ENCODE measurements around the gene VPS4A. TPM values are rescaled to one million over a fixed set of nuclear protein-coding genes. Genes with fewer than 3 reads are reported as not detected.
"Not testable (repeated sequence)": the region's sequence is repeated elsewhere in the genome, so short reads cannot be mapped to it uniquely, and the experiment has no call there.

The VPS4A gene
- polyA plus RNA-seq (2012; ENCODE audit: insufficient read depth, insufficient read length): 37.3 TPM

DNA sequence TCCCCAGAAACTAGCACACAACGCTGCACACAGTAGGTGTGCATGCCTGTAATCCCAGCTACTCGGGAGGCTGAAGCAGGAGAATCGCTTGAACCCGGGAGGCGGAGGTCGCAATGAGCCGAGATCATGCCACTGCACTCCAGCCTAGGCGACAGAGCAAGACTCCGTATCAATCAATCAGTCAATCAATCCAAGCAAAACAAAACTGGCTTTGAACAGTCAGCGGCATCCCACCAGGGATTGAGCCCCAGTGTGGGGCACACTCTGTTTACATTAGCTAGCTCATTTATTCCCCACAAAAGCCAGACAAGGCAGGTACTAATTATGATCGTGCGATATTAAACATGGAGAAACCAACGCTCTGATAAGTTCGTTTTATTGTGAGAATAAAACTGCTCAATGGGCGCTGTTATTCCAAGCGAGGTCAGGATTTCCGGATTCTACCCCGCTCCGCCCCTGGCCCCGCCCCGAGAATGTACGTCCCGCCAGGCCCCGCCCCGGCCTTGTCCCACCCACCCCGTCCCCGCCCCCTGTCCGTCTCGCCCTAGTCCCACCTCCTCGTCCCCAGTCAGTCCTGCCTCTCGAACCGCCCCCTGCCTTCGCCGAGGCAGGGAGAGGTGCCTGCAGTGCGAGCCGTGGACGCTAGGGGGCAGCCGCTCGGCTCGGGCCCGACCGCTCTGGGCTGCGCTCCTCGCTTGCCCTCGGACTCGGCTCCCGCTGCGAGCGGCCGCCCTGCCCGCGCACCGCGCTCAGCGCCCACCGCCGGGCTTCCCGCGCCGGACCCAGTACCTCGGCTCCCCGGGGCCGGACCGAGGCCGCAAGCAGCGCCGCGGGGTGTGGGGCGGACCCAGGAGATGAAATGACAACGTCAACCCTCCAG lies at the start of gene VPS4A:
TSS of gene VPS4A (plus strand) at position 698 of the 880 bp plus-strand sequence. CDS start at position 860, 162 bp downstream.
- peak within 1 kb of the TSS; percentile 81 for H3K4me3 ChIP-seq (ENCODE audit: low read length)
- DNase-seq (ENCODE audit: low read depth, low spot score): peak; percentile 91

DNA sequence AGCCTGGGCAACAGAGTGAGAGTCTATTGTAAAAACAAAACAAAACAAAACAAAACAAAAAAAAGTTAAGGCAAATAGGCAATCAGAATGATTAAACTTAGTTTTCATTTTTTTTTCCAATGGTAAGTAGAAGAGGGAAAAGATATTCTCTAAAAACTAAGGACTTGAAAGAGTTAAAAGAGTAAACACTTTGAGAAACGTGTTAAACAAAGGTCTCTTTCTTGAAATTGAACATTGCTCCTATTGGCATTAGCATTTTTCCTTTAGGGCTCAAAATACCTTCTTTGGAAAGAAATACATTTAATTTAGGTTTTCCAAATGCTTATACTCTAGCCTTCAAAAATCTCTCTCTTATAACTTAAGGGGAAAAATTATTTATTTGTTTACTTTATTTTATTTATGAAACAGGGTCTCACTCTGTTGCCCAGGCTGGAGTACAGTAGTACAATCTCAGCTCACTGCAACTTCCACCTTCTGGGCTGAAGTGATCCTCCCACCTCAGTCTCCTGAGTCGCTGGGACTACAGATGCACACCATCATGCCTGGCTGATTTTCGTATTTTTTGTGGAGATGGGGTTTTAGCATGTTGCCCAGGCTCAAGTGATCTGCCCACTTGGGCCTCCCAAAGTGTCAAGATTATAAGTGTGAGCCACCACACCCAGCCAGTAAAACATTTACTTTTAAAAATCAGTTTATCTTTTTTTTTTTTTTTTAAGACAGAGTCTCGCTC lies 44.7 kb upstream of the VPS4A start:
- no peak for DNase-seq (ENCODE audit: low read depth, low spot score)
- no peak overlapping the region for H3K4me3 ChIP-seq (ENCODE audit: low read length)

DNA sequence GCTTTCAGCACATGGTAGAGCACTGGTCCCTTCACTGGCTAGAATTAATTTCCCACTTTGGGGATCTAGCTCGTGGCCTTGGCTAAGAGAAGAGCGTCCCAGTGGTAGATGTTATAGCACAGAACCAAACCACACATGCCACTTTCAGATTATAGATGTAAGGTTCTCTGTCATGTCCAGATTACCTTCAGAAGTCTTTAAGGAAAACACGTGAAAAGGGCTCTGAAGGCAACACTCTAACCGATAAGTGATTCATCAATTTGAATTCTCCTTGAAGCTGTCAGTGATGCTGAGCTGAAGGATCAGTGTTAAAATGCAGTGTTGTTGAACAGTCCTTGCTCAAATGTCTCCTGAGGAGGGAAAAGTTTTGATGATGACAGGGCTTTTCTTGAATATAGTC lies 43.5 kb upstream of the VPS4A start:
- H3K4me3 ChIP-seq (ENCODE audit: low read length): no peak overlapping the region
- no peak for DNase-seq (ENCODE audit: low read depth, low spot score)

DNA sequence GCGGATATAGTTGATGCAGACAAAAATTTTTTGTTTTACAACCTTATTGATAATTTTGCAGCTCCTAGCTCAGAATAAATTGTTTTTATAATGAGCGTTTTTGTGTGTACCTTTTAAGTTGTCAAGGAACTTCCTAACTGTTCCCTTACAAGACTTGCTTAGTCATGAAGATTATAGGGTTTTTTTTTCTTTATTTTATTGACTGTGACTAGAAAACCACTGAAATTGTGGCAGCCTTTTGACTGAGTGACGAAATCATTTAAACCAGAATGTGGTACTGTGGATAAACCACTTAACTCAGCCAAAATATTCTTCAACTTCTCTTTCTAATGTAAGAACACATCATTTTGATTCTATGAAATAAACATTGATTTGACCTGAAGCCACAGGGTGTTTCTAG lies 40.8 kb upstream of the VPS4A start:
- H3K4me3 ChIP-seq (ENCODE audit: low read length): no peak overlapping the region
- no peak for DNase-seq (ENCODE audit: low read depth, low spot score)

DNA sequence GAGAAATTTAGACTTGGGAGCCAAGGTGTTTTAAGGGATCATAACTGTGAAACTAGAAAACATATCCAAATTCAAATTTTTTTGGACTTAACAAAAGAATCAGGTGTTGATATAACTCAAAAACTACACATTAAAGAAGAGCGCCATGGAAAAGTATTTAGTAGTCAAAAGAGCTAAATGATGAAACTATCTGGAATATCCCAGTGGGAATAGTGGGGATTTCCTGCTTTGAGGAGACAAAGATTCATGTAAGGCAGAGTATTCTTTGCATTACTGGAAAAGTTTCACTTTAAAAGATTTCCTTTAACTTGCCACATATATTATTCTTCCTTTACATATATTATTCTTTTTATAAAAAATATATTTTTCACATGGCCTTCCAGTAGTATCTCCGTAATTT lies 40.3 kb upstream of the VPS4A start:
- no peak for DNase-seq (ENCODE audit: low read depth, low spot score)
- no peak overlapping the region for H3K4me3 ChIP-seq (ENCODE audit: low read length)

DNA sequence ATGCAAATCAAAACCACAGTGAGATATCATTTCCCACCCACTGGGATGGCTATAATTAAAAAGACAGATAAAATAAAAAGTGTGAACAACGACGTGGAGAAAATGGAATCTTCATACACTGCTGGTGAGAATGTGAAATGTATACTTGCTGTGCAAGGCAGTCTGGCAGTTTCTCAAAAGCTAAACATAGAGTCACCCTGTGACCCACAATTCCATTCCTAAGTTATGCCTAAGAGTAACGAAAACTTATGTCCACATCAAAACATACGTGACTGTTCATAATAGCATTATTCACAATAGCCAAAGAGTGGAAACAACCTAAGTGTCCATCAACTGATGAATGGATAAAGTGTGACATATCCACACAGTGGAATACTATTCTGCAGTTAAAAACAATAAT lies 38.1 kb upstream of the VPS4A start:
- no peak overlapping the region for H3K4me3 ChIP-seq (ENCODE audit: low read length)
- DNase-seq (ENCODE audit: low read depth, low spot score): no peak

DNA sequence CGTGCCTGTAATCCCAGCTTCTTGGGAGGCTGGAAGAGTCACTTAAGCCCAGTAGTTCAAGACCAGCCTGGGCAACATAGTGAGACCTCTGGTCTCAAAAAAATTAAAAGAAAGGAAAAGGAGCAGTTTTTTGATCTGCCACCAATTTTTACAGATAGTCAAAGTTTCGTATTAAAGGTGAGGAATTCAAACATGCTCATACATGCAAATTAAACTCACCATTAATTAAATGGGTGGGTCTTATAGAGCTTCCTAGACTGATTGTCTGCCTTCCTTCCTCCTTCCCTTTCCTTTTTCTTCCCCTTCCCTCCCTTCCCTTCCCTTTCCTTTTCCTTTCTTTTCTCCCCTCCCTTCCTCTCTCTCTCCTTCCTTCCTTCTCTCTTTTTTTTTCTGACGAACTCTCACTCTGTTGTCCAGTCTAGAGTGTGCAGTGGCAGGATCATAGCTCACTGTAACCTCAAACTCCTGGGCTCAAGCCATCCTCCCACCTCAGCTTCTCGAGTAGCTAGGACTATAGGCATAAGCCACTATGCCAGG lies 36.4 kb upstream of the VPS4A start:
- DNase-seq (ENCODE audit: low read depth, low spot score): no peak
- H3K4me3 ChIP-seq (ENCODE audit: low read length): no peak overlapping the region

DNA sequence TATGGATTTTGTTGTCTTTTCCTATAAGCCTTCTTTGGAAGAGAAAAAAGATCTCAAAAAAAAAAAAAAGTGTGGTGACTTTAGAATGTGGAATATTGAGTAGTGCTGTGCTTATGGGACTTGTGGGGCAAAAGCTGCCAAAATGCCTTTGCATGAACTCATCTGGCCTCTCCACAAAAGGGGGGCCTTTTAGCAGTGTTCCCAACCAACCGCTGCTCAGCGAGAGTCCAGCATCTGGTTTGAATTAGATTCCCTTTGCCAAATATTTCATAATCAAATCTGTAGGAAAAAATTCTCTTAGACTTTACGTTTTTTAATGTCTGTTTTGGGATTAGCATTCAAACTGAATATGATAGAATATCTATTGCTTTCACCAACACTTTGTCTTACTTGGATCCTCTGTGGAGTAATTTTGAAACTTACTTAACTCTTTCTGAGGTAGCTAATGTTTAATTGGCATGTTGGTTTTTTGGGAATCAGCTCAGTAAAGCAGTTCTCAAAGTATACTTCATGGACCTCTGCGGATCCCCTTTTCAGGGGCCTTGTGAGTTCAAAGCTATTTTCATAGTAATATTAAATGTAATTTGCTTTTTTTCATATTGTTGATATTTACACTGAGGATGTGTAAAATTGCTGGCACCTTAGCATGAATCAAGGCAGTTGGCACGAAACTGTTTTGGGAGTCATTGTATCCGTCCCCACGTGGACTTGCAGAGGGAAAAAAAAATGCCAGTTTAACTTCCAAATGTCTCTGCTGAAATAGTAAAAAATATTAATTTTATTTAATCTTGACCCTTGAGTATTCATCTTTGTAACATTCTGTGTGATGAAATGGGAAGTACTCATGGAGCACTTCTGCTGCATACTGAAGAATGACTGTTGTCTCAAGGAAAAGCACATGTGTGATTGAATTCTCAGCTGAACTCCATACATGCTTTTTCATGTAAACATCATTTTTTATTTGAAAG lies 34.7 kb upstream of the VPS4A start:
- DNase-seq (ENCODE audit: low read depth, low spot score): no peak

DNA sequence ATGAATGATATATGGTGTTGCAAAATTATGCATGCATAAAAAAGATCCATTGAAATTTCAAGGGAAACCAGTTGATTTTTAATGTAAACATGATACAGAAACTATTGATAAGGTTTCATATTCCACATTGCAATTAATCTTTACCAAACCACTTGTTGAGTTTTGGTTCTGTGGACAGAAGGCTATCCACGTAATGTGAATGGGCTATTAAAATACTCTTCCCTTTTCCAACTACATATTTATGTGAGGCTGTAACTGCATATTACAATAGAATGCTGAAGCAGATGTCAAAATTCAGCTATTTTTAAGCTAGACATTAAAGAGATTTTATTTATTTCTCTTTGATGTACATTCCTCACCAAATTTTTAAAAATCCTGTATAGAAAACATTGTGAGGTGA lies 33.7 kb upstream of the VPS4A start:
- H3K4me3 ChIP-seq (ENCODE audit: low read length): no peak overlapping the region
- DNase-seq (ENCODE audit: low read depth, low spot score): no peak

More for the DNA sequence above, 34.7 kb upstream of the VPS4A start:
- no peak overlapping the region for H3K4me3 ChIP-seq (ENCODE audit: low read length)

DNA sequence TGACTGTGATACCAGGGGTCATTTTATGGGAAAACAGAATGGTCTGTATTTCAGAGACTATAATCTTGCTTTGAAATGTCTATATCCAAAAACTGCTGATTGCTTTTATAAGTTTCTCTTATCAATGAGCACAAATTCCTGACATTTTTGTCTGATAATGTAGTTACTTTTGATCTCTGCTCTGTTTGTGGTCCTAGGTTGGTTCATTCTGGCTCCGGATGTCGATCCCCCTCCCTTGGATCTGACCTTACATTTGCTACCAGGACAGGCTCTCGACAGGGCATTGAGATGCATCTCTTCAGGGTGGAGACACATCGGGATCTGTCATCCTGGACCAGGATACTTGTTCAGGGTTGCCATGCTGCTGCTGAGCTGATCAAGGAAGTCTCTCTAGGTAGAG lies 27.3 kb upstream of the VPS4A start:
- no peak overlapping the region for H3K4me3 ChIP-seq (ENCODE audit: low read length)
- DNase-seq (ENCODE audit: low read depth, low spot score): no peak

DNA sequence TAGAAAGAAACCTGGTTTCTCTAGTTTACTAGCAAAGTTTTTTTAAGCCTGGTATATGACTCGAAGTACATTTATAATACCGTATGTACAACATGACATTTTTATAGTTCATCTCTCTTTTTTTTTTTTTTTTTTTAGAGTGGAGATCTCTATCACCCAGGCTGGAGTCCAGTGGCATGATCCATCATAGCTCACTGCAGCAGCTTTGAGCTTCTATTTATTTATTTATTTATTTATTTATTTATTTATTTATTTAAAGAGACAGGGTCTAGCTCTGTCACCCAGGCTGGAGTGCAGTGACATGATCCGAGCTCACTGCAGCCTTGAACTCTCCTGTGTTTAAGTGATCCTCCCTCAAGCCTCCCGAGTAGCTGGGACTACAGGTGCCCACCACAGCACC lies 25.9 kb upstream of the VPS4A start:
- DNase-seq (ENCODE audit: low read depth, low spot score): no peak

DNA sequence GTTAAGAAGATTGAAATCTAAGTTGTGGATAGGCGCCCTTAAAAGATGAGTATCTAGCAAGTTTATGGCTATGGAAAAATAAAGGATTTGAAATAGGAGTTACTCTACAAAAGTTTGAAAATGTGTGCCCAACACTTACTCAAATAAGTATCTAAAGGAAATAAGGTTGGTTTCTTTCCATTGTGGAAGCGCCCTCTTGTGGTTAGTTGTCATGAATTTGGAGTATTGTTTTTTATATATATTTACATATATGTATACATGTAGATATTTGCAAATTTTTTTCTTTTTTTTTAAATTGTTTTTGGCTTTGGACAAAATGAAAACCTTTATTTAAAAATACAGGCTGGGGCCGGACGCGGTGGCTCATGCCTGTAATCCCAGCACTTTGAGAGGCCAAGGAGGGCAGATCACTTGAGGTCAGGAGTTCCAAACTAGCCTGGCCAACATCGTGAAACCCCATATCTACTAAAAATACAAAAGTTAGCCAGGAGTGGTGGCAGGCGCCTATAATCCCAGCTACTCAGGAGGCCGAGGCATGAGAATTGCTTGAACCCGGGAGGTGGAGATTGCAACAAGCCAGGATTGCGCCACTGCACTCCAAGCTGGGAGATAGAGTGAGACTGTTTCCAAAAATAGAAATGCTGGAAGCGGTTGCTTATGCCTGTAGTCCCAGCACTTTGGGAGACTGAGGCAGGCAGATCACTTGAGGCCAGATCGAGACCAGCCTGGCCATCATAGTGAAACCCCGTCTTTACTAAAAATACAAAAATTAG lies 24.0 kb upstream of the VPS4A start:
- DNase-seq (ENCODE audit: low read depth, low spot score): peak; percentile 70
- no peak overlapping the region for H3K4me3 ChIP-seq (ENCODE audit: low read length)

More for the DNA sequence above, 25.9 kb upstream of the VPS4A start:
- H3K4me3 ChIP-seq (ENCODE audit: low read length): no peak overlapping the region

DNA sequence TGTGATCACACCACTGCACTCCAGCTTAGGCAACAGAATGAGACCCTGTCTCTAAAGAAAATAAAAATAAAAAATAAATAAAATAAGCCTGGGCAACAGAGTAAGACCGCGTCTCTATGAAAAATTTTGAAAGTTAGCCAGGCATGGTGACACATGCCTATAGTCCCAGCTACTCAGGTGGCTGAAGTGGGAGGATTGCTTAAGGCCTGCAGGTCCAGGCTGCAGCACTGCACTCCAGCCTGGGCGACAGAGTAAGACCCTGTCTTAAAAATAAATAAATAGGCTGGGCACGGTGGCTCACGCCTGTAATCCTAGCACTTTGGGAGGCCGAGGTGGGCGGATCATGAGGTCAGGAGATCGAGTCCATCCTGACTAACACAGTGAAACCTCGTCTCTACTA lies 19.5 kb upstream of the VPS4A start:
- H3K4me3 ChIP-seq (ENCODE audit: low read length); DNase-seq (ENCODE audit: low read depth, low spot score): not testable (repeated sequence)

DNA sequence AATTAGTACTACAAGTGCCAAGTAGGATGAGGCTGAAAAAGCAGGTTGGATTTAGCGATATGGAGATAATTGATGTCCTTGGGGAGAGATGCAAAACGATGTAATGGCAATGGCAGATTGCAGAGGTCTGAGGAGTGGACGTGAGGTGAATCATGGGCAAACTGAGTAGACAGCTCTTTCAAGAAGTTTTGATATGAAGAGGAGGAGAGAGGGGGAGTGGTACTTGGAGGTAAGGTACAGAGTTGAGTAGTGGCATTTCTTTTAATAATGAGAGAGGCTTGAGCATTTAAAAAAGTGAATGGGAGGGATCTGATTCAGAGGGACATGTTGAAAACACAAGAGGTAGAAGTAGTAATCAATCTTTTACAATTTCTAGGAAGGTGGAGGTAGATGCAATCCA lies 17.7 kb upstream of the VPS4A start:
- no peak for DNase-seq (ENCODE audit: low read depth, low spot score)
- no peak overlapping the region for H3K4me3 ChIP-seq (ENCODE audit: low read length)

DNA sequence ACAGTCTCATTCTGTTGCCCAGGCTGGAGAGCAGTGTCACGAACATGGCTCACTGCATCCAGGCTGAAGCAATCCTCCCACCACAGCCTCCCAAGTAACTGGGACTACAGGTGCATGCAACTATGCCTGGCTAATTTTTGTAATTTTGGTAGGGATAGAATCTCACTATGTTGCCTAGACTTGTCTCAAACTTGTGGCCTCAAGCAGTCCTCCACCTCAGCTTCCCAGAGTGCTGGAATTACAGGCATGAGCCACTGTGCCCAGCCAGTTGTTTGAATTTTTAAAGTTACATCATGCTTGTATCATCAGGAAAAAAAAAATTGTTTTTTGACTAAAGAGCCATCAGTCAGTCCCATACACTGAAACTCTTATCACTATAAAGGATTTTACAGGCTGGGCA lies 17.1 kb upstream of the VPS4A start:
- no peak for DNase-seq (ENCODE audit: low read depth, low spot score)
- H3K4me3 ChIP-seq (ENCODE audit: low read length): no peak overlapping the region

DNA sequence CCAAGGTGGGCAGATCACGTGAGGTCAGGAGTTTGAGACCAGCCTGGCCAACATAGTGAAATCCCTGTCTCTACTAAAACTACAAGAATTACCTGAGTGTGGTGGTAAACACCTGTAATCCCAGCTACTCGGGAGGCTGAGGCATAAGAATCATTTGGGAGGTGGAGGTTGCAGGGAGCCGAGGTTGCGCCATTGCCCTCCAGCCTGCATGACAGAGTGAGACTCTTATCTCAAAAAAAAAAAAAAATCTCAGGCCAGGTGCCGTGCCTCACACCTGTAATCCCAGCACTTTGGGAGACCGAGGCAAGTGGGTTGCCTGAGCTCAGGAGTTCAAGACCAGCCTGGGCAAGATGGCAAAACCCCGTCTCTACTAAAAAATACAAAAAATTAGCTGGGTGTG lies 14.4 kb upstream of the VPS4A start:
- not testable (repeated sequence) for H3K4me3 ChIP-seq (ENCODE audit: low read length); DNase-seq (ENCODE audit: low read depth, low spot score)

DNA sequence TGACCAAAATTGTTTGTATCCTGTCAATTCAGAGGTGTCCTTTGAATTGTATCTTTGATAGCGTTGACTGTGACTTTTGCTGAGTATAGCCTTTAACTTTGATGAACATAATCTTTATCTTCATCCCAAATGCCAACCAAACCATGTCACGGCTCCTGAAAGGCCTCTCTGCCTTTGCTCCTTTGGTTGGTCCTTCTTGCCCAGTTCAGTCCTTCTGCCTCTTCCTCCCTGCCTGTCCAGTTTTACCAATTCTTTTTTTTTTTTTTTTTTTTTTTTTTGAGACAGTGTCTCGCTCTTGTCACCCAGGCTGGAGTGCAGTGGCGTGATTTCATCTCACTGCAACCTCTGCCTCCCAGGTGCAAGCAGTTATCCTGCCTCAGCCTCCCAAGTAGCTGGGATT lies 12.9 kb upstream of the VPS4A start:
- DNase-seq (ENCODE audit: low read depth, low spot score): no peak
- no peak overlapping the region for H3K4me3 ChIP-seq (ENCODE audit: low read length)

DNA sequence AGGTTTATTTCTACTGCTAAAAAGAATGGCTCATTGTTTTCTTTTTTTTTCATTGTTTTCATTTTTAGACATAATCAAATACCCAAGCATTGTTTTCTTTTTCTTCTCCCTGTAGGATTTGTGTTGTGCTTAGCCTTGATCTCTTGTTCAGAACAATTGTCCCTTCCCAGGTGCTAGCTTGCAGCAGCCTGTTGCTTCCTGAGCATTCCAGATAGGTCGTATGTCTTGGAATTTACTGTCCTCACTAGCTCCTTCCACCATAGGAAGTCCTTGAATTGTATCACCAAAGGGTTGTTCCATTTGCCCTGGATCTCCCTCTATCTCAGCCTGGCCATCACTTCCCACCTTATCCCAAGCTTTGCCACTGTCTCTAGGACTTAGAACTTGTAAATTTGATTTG lies 10.0 kb upstream of the VPS4A start:
- H3K4me3 ChIP-seq (ENCODE audit: low read length): no peak overlapping the region
- no peak for DNase-seq (ENCODE audit: low read depth, low spot score)

Measured in Jurkat, Clone E6-1 (cell line).